ENCODE data around the gene CTNNBIP1. TPM values are rescaled to one million over a fixed set of nuclear protein-coding genes. Genes with fewer than 3 reads are reported as not detected.

Gene CTNNBIP1
- total and polyA plus RNA-seq, 2 donors (not counting 3 experiments of a cell fraction or from before 2014, with no cell fraction given) = 26.6 to 31.7 TPM

DNA sequence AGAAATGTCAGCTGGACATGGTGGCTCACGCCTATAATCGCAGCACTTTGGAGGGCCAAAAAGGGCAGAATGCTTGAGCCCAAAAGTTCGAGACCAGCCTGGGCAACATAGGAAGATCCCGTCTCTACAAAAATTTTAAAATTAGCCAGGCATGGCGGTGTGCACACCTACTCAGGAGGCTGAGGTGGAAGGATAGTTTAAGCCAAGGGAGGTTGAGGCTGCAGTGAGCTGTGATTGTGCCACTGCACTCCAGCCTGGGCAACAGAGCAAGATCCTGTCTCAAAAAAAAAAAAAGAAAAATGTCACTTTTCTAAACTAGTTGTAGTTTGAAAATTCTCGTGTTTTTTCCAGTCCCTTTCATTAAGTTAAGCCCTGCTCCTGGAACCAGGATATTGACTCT is 95.5 kb downstream of the CTNNBIP1 start:
- Histone ChIP-seq H3K9me1 (replicated peaks; ENCODE audit: control insufficient read depth, extremely low read depth, insufficient read depth, low read length) (no peaks in the 10 kb centered on the region), H3K4me2 (ENCODE audit: insufficient read depth, low read length) (no peak overlapping the region), H3K79me2 (ENCODE audit: control insufficient read depth, insufficient read depth, low read length) (peaks cover 44% of the 10 kb centered on the region), H4K20me1 (replicated peaks; ENCODE audit: control insufficient read depth, extremely low read depth, insufficient read depth, low read length) (peaks cover 3% of the 10 kb centered on the region), H3K9ac (replicated peaks; ENCODE audit: extremely low read depth, insufficient read depth, low read length) (no peak overlapping the region), H3K27me3 (ENCODE audit: control insufficient read depth in 2 of 2, insufficient read depth in 2 of 2, low read length in 2 of 2) (no peaks in the 10 kb centered on the region), H2AFZ (ENCODE audit: low read depth, low read length) (no peak overlapping the region), H3K27ac (ENCODE audit: insufficient read depth, low read depth, low read length) (no peak overlapping the region), H3K9me3 (replicated peaks; ENCODE audit: control insufficient read depth, insufficient read depth, low read length) (no peaks in the 10 kb centered on the region), H3K36me3 (ENCODE audit: control insufficient read depth in 2 of 2, extremely low read depth in 1 of 2, insufficient read depth in 2 of 2, low read length in 2 of 2) (no peaks in the 10 kb centered on the region), H3K4me3 (replicated peaks in 1 of 3; ENCODE audit: insufficient read depth in 1 of 3, low read depth in 1 of 3, low read length in 3 of 3) (no peak overlapping the region), H3K4me1 (ENCODE audit: control insufficient read depth, extremely low read depth, insufficient read depth, low read length) (no peaks in the 10 kb centered on the region)
- DNase-seq (ENCODE audit: low read depth, low spot score) (no peak), FAIRE-seq (no peak)
- intact Hi-C loops (cut with micrococcal nuclease) (no loop called here), dilution Hi-C loops (cut with MboI; ENCODE audit: extremely low pct_ligation_motif_present, low sequenced_read_pairs) (no loop called here)
- CTCF ChIA-PET = no interaction called here
- BruUV-seq (replicated peaks) = no TSS peak
- no peak for TF ChIP-seq MYC (IDR thresholded peaks at IDR 0.05; ENCODE audit: low read depth, low read length)
- no peak for TF ChIP-seq POLR2AphosphoS5 (IDR thresholded peaks at IDR 0.05; ENCODE audit: insufficient read depth, low read depth, low read length)
- no peak for TF ChIP-seq POLR2A (IDR thresholded peaks at IDR 0.05; ENCODE audit: low read depth, low read length)
- POLR2A ChIA-PET = no interaction called here

DNA sequence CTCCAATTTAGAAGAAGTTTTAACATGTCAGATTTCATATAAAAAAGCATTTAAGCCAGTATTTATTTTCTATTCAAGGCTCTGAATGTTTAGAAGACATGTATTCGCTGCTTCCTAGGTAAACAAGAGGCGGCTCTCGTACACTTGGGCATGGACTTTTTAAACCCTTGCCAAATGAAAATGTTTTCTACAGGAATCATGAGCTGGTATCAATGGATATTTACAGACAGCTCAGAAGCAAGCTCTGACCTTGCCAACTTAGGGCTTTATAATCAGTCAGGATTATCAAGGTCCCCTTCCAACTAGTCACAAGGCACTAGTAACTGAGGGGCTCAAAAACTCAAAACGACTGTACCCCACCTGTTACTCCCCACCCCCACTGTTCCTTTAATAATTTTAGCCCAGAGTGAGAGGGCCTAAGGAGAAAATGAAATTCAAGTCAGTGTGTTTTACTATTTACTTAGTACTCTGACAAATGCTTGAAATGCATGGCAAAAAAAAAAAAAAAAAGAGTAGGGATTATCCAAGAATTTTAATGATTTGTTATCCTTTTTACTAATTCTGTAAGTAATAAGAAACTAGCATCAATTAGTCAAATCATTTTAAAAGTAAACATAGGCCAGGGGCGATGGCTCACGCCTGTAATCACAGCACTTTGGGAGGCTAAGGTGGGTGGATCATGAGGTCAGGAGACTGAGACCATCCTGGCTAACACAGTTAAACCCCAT is 98.7 kb downstream of the CTNNBIP1 start:
- ChIA-PET CTCF (no interaction called here), POLR2A (no interaction called here)
- no peak overlapping the region for H3K4me2 ChIP-seq (ENCODE audit: insufficient read depth, low read length)

More for the DNA sequence above, 98.7 kb downstream of the CTNNBIP1 start:
- DNase-seq (ENCODE audit: low read depth, low spot score) (no peak), FAIRE-seq (no peak)
- no peak overlapping the region for H3K4me3 ChIP-seq (replicated peaks in 1 of 3; ENCODE audit: insufficient read depth in 1 of 3, low read depth in 1 of 3, low read length in 3 of 3)
- intact Hi-C loops (cut with micrococcal nuclease) = no loop called here
- TF ChIP-seq, protein P1, sequence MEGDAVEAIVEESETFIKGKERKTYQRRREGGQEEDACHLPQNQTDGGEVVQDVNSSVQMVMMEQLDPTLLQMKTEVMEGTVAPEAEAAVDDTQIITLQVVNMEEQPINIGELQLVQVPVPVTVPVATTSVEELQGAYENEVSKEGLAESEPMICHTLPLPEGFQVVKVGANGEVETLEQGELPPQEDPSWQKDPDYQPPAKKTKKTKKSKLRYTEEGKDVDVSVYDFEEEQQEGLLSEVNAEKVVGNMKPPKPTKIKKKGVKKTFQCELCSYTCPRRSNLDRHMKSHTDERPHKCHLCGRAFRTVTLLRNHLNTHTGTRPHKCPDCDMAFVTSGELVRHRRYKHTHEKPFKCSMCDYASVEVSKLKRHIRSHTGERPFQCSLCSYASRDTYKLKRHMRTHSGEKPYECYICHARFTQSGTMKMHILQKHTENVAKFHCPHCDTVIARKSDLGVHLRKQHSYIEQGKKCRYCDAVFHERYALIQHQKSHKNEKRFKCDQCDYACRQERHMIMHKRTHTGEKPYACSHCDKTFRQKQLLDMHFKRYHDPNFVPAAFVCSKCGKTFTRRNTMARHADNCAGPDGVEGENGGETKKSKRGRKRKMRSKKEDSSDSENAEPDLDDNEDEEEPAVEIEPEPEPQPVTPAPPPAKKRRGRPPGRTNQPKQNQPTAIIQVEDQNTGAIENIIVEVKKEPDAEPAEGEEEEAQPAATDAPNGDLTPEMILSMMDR (IDR thresholded peaks at IDR 0.05; ENCODE audit: extremely low read depth in 1 of 2, insufficient read depth in 1 of 2, low read depth in 1 of 2, low read length in 2 of 2) = no peak
- TF ChIP-seq FOS (IDR thresholded peaks at IDR 0.05; ENCODE audit: borderline replicate concordance, insufficient read depth, low read length) (no peak), POLR2A (IDR thresholded peaks at IDR 0.05; ENCODE audit: low read depth, low read length) (no peak), MYC (IDR thresholded peaks at IDR 0.05; ENCODE audit: low read depth, low read length) (no peak), GATA2 (IDR thresholded peaks at IDR 0.05; ENCODE audit: insufficient read depth, insufficient read length, low read depth, low read length) (no peak), EZH2 (IDR thresholded peaks at IDR 0.05; ENCODE audit: borderline replicate concordance, low read depth, low read length, severe bottlenecking) (no peak), JUN (IDR thresholded peaks at IDR 0.05; ENCODE audit: borderline replicate concordance, insufficient read depth, insufficient read length, low read depth) (no peak), POLR2AphosphoS5 (IDR thresholded peaks at IDR 0.05; ENCODE audit: insufficient read depth, low read depth, low read length) (no peak)
- TF ChIP-seq, protein P2, sequence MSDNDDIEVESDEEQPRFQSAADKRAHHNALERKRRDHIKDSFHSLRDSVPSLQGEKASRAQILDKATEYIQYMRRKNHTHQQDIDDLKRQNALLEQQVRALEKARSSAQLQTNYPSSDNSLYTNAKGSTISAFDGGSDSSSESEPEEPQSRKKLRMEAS (IDR thresholded peaks at IDR 0.05; ENCODE audit: insufficient read depth, insufficient read length) = no peak
- BruUV-seq (replicated peaks) = no TSS peak
- dilution Hi-C loops (cut with MboI; ENCODE audit: extremely low pct_ligation_motif_present, low sequenced_read_pairs) = no loop called here
- H3K27me3 ChIP-seq (ENCODE audit: control insufficient read depth in 2 of 2, insufficient read depth in 2 of 2, low read length in 2 of 2) = no peaks in the 10 kb centered on the region
- peaks cover 3% of the 10 kb centered on the region for H4K20me1 ChIP-seq (replicated peaks; ENCODE audit: control insufficient read depth, extremely low read depth, insufficient read depth, low read length)
- peaks cover 59% of the 10 kb centered on the region for H3K79me2 ChIP-seq (ENCODE audit: control insufficient read depth, insufficient read depth, low read length)
- H3K9me1 ChIP-seq (replicated peaks; ENCODE audit: control insufficient read depth, extremely low read depth, insufficient read depth, low read length) = no peaks in the 10 kb centered on the region
- H3K4me1 ChIP-seq (ENCODE audit: control insufficient read depth, extremely low read depth, insufficient read depth, low read length) = no peaks in the 10 kb centered on the region
- H3K27ac ChIP-seq (ENCODE audit: insufficient read depth, low read depth, low read length) = no peak overlapping the region
- H3K36me3 ChIP-seq (ENCODE audit: control insufficient read depth in 2 of 2, extremely low read depth in 1 of 2, insufficient read depth in 2 of 2, low read length in 2 of 2) = no peaks in the 10 kb centered on the region
- no peak overlapping the region for H3K9ac ChIP-seq (replicated peaks; ENCODE audit: extremely low read depth, insufficient read depth, low read length)
- H3K9me3 ChIP-seq (replicated peaks; ENCODE audit: control insufficient read depth, insufficient read depth, low read length) = no peaks in the 10 kb centered on the region
- H2AFZ ChIP-seq (ENCODE audit: low read depth, low read length) = no peak overlapping the region
